Stimulated activated CD4-positive, alpha-beta T cell treated with anti-CD3 and anti-CD28 coated beads, Interleukin-1b, Interleukin-23, amount 100 ng/mL, for 48 hours (primary cell): Measurements from ENCODE around the gene HABP4.
A peak's percentile ranks its signal among the peaks of the same experiment; 100 is the strongest.

Experiments
- DNase-seq: peaks from one replicate; pipeline ENCODE4 v3.0.0-alpha.2; 2020

Gene HABP4

GRCh38 chr9:96436456-96437126 lies 13.4 kb upstream of the HABP4 start:
- DNase-seq: no peak

GRCh38 chr9:96437454-96437853 lies 12.5 kb upstream of the HABP4 start:
- no peak for DNase-seq

- DNase-seq: no peak
These were observed 9.2 kb upstream of the HABP4 start for GRCh38 chr9:96440671-96441199.

DNA sequence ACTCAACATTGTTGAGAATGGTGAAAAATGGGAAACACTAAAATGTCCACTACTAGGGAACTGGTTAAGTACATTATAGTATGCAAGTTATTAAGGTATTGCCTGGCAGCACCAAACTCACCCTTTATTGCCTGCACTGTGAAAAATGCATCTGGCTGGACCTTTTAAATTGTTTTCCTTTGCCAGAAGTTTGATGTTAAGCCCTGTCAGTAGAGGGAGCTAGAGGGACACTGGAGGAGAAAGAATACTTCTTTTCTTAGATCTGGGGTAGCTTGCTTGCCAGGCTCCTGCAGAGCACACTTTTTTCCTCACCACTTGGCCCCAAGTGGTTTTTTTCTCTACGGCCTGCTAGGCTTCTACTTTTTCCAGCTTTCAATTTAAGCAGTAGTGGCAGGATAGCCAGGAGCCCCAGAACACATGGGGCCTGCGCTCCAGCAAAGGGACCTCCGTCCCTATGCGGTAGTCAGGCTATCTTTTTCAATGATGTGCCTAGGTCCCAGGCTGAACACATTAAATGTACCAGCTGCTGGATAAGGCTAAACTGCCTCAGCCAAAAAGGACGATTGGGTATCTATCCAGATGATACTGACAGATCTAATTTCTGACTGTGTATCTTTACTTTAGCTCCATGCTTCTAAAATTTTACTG lies 8.0 kb upstream of the HABP4 start:
- DNase-seq: no peak

GRCh38 chr9:96442491-96442890 lies 7.5 kb upstream of the HABP4 start:
- DNase-seq: no peak

DNA sequence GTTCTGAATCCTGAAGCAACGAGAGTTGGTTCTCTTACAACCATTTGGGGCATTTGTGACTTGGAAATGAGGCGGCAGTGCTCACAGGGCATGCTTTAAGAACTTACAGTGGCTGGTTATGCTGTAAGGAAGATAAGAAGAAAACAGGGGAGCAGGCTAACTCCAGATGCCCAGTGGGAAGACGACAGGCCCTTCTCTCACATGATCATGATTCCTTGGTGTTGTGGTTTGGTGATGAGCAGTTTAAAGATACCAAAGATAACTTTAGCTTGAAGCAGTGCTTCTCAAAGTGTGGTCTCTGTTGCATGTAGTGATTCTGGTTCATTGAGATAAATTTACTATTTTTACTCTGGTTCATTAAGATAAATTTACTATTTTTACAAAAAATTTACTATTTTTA lies 2.6 kb upstream of the HABP4 start:
- DNase-seq: no peak

- DNase-seq: no peak
These were observed 1.3 kb upstream of the HABP4 start for GRCh38 chr9:96448546-96449170.

GRCh38 chr9:96449523-96449844 lies 485 bp upstream of the HABP4 start:
- no peak for DNase-seq

- DNase-seq: peak; percentile 24
These were observed 902 bp downstream of the HABP4 start for GRCh38 chr9:96450613-96451528.

DNA sequence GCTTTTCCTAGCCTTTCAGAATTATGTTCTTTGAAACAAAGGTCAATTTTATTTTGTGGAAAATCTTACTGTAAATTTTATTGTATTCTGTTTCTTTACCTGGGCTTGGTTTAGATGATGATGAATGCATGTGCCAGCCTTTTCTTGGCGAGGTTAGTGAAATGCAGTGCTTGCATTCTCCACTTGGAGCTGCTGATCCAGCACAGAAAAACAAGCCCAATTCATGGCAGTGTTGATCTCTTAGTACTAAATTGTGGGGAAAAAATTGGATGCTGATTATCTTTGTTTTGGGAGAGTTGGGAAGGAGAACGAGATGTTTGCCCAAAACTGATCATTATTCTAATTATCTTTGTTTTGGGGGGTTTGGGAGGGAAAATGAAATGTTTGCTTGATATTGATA lies 3.7 kb downstream of the HABP4 start:
- DNase-seq: peak; percentile 5

DNA sequence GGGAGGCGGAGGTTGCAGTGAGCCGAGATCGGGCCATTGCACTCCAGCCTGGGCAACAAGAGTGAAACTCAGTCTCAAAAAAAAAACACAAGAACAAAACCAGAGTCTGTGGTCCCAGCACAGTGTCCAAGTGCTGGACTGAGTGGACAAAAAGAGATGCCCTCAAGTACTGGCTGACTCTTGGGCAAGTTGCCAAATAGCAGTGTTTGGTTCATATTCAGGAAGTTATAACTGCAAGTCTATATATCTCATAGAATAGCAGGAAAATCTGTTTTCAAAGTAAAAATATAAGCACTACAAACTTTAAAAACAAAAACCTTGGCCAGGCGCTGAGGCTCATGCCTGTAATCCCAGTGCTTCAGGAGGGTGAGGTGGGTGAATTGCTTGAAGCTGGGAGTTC lies 7.3 kb downstream of the HABP4 start:
- no peak for DNase-seq

DNA sequence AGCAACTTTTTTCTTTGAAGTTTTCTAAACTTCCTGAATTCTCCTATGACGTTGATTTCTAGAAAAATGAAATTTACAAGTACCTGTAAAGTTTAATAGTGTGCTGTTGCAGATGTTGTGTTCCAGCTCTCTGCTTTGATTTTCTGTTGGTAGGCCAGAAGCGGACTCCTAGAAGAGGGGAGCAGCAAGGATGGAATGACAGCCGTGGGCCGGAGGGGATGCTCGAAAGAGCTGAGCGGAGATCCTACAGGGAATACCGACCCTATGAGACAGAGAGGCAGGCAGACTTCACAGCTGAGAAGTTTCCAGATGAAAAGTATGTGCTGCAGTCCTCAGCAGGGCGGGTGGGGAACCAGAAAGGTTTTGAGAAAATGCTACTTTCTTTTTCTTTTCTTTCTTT lies 8.3 kb downstream of the HABP4 start:
- no peak for DNase-seq

- no peak for DNase-seq
These were observed 9.5 kb downstream of the HABP4 start for GRCh38 chr9:96459268-96460007.

GRCh38 chr9:96460470-96460869 lies 10.5 kb downstream of the HABP4 start:
- no peak for DNase-seq

DNA sequence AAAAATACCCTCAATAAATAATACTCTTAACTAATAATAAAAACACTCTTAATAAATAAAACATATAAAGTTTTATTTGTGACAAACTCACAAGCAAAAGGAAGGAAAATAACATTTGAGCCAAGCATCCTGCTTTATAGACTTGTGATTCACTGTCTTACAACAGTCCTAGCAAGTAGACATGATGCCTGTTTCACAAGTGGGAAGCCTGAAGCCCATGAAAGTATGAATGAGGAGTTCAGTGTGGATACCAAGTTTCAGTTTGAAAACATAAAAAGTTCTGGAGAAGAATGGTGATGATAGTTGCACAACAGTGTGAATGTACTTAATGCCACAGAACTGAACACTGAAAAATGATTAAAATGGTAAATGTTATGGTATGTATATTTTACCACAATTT lies 10.9 kb downstream of the HABP4 start:
- DNase-seq: no peak

DNA sequence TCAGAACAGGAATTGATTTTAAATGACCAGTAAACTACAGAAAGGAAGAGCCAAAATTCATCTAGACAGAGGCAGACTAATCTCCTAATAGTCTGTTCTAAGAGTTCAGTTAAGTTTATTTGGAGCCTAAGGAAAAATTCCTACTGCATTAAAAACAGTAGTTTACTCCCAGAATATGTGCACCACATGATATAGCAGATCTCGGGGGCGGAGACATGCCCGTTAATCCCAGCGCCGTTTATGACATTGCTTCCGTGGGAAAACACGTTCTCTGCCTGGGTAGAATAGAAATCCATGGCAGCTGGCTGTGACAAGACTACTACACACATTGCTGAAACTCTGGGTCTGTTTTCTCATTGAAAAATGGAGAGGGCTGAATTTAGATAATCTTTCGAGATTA lies 11.4 kb downstream of the HABP4 start:
- no peak for DNase-seq

GRCh38 chr9:96462541-96462940 lies 12.6 kb downstream of the HABP4 start:
- DNase-seq: no peak

- DNase-seq: no peak
These were observed 14.5 kb downstream of the HABP4 start for GRCh38 chr9:96464426-96464825.

DNA sequence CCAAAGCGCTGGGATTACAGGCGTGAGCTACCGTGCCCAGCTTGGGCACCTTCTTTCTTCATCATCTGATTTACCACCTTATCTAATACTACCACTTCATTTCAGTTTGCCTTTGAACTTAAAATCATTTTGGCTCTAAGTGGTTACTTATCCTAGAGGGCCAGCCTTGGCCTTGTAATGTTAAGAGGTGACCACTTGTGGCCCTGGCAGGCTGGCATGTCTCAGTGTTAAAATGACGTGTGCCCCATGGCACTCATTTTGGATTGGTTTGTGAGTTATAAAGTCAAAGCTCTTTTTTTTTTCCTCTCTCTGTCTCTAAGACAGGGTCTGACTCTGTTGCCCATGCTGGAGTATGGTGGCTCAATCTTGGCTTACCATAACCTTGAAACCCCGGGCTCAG lies 17.8 kb downstream of the HABP4 start:
- no peak for DNase-seq

DNA sequence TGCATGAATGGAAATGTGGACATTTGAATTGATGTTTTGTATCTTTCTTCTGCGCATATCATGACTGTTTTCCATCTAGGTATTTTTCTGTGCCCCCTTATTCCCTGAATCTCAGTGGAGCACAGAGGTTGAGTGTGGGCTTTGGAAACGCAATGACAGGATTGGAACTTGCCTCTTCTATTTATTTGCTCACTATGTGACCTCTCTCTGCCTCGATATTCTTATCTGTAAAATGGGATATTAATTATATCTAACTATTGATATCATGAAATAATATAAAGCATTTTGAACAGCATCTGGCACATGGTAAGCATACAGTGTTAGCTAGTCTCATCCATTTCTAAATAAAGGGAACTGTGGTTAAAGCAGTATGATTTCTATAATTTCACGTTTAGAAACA lies 26.0 kb downstream of the HABP4 start:
- no peak for DNase-seq

DNA sequence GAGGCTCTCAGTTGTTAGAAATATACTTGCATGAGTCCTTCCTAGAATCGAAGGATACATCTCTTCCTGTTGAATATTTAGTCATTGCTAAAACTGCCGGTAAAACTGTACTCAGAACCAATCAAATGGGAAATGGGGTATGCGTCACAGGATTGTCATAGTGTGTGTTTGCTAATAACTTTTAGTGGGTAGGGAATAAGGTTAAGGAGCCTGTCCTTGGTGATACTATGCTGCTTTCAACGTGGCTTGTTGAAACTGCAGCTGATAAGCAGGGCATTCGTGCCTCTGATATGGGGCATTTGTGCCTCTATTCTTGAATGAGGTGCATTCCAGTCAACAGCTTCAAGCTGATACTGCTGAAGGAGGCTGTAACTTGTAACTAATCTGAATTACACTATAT lies 26.6 kb downstream of the HABP4 start:
- DNase-seq: no peak

DNA sequence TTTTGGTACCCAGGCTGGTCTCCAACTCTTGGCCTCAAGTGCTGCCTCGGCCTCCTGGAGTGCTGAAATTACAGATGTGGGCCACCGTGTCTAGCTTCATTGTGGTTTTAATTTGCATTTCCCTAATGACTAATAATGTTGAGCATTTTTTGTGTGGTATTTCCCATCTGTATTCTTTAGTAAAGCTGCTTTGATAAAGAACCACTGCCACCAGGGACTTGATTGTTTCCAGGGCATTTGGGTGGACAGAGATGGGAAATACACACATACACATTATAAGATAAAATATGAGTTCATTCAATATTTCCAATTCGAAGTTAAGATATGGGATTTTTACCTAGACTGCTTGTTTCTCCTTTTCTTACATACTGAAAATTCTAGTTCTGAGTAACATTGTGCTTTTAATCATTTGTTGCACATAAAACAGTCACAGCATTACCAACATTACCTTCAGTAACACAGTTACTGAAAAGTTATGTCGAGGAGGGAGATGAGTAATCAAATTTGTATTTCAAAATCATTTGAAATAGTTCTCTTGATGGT lies 28.9 kb downstream of the HABP4 start:
- DNase-seq: peak; percentile 40
